Mesendoderm (in vitro differentiated cells): Measurements from ENCODE around the gene FSTL5.
A peak's percentile ranks its signal among the peaks of the same experiment; 100 is the strongest.
"Not testable (repeated sequence)": the region's sequence is repeated elsewhere in the genome, so short reads cannot be mapped to it uniquely, and the experiment has no call there.

ENCODE experiments used
- DNase-seq: peaks from one replicate; pipeline ENCODE4 v3.0.0; 2013
- H2AK5ac ChIP-seq: 2 replicates; pipeline ENCODE4 v1.6.1; 2013; ENCODE audit warnings: low read length, inconsistent platforms
- H2BK120ac ChIP-seq: 2 replicates; pipeline ENCODE4 v1.6.1; 2013; ENCODE audit warnings: low read depth, mild to moderate bottlenecking, low read length, moderate library complexity, mixed read lengths
- H2BK15ac ChIP-seq: replicated peaks from 2 replicates; pipeline ENCODE4 v1.6.1; 2013; ENCODE audit warnings: low read depth, mild to moderate bottlenecking, moderate library complexity
- H2BK5ac ChIP-seq: 2 replicates; pipeline ENCODE4 v1.6.1; 2013; ENCODE audit warnings: low read length, inconsistent platforms
- H3K18ac ChIP-seq: 2 replicates; pipeline ENCODE4 v1.6.1; 2013; ENCODE audit warnings: mild to moderate bottlenecking, low read length, mixed read lengths
- H3K23ac ChIP-seq: one replicate; pipeline ENCODE4 v1.6.1; 2013; ENCODE audit warnings: low read length
- H3K27ac ChIP-seq: 2 replicates; pipeline ENCODE4 v1.5.1; 2013; ENCODE audit warnings: low read depth, mild to moderate bottlenecking, inconsistent platforms, low read length, moderate library complexity
- H3K27me3 ChIP-seq: 2 replicates; pipeline ENCODE4 v1.6.1; 2013; ENCODE audit warnings: low read length, control low read depth, mild to moderate bottlenecking, inconsistent platforms; ENCODE audit not compliant: insufficient read depth, poor library complexity
- H3K36me3 ChIP-seq: 2 replicates; pipeline ENCODE4 v1.6.1; 2013; ENCODE audit warnings: low read length, inconsistent platforms; ENCODE audit not compliant: control insufficient read depth, insufficient read depth
- H3K4ac ChIP-seq: one replicate; pipeline ENCODE4 v1.6.1; 2013; ENCODE audit warnings: low read depth, mild to moderate bottlenecking, low read length, moderate library complexity
- H3K4me1 ChIP-seq: 2 replicates; pipeline ENCODE4 v1.6.1; 2013; ENCODE audit warnings: low read depth, low read length, inconsistent platforms; ENCODE audit not compliant: control insufficient read depth
- H3K4me2 ChIP-seq: 2 replicates; pipeline ENCODE4 v1.6.1; 2013; ENCODE audit warnings: low read length
- H3K4me3 ChIP-seq: 2 replicates; pipeline ENCODE4 v1.5.1; 2013; ENCODE audit warnings: mild to moderate bottlenecking, low read length
- H3K56ac ChIP-seq: one replicate; pipeline ENCODE4 v1.6.1; 2013; ENCODE audit warnings: low read length
- H3K79me1 ChIP-seq: 2 replicates; pipeline ENCODE4 v1.6.1; 2013; ENCODE audit warnings: low read length, inconsistent platforms
- H3K79me2 ChIP-seq: 2 replicates; pipeline ENCODE4 v1.6.1; 2013; ENCODE audit warnings: mild to moderate bottlenecking, low read length; ENCODE audit not compliant: control insufficient read depth, insufficient read depth
- H3K9ac ChIP-seq: 2 replicates; pipeline ENCODE4 v1.6.1; 2013; ENCODE audit warnings: low read length, inconsistent platforms
- H4K5ac ChIP-seq: one replicate; pipeline ENCODE4 v1.6.1; 2013; ENCODE audit warnings: low read length
- H4K8ac ChIP-seq: one replicate; pipeline ENCODE4 v1.6.1; 2013; ENCODE audit warnings: low read depth, mild to moderate bottlenecking, control low read depth, low read length, moderate library complexity
- WGBS: extraction: QIAGEN DNeasy Blood & Tissue Kit; methylation state at CpG from one replicate; pipeline ENCODE4 v1.1.7; 2013; ENCODE audit warnings: low lambda C conversion rate, missing lambda C conversion rate; ENCODE audit not compliant: insufficient coverage; ENCODE audit errors: extremely low coverage; 5-methylcytosine and 5-hydroxymethylcytosine counted together

The FSTL5 gene

GRCh38 chr4:162116095-162116779 is 47.6 kb downstream of the FSTL5 start:
- Histone ChIP-seq H3K23ac (no peak overlapping the region), H3K4me2 (no peak overlapping the region), H3K4me1 (peaks cover 5% of the 10 kb centered on the region), H3K36me3 (no peaks in the 10 kb centered on the region), H3K27ac (no peak overlapping the region), H4K8ac (no peak overlapping the region), H2BK15ac (no peak overlapping the region), H3K27me3 (no peaks in the 10 kb centered on the region), H3K9ac (no peak overlapping the region), H3K18ac (no peak overlapping the region), H2BK120ac (no peak overlapping the region), H2BK5ac (no peak overlapping the region), H3K56ac (no peak overlapping the region), H3K4ac (no peak overlapping the region), H3K79me2 (no peaks in the 10 kb centered on the region), H4K5ac (no peak overlapping the region), H3K79me1 (no peaks in the 10 kb centered on the region), H2AK5ac (no peak overlapping the region), H3K4me3 (no peak overlapping the region)
- DNase-seq = peak; percentile 24
- no CpG with 5 or more reads among the region's 13 CpGs for WGBS

- no peak overlapping the region for H2BK120ac ChIP-seq
These were observed 48.5 kb downstream of the FSTL5 start for GRCh38 chr4:162115333-162115732.

GRCh38 chr4:162111078-162111477 is 52.7 kb downstream of the FSTL5 start:
- Histone ChIP-seq H2BK15ac (no peak overlapping the region), H4K5ac (no peak overlapping the region), H3K4me3 (no peak overlapping the region), H3K27ac (no peak overlapping the region), H3K56ac (no peak overlapping the region), H4K8ac (no peak overlapping the region), H3K36me3 (no peaks in the 10 kb centered on the region), H3K23ac (no peak overlapping the region), H3K27me3 (no peaks in the 10 kb centered on the region), H3K79me2 (no peaks in the 10 kb centered on the region), H3K4me1 (peaks cover 3% of the 10 kb centered on the region), H3K4me2 (no peak overlapping the region), H2BK120ac (no peak overlapping the region), H2BK5ac (no peak overlapping the region), H2AK5ac (no peak overlapping the region), H3K79me1 (no peaks in the 10 kb centered on the region), H3K18ac (no peak overlapping the region), H3K9ac (no peak overlapping the region), H3K4ac (no peak overlapping the region)
- DNase-seq = no peak
- WGBS = no CpG with 5 or more reads among the region's 4 CpGs

More at GRCh38 chr4:162115333-162115732, 48.5 kb downstream of the FSTL5 start:
- Histone ChIP-seq H3K9ac (no peak overlapping the region), H3K4me1 (peaks cover 5% of the 10 kb centered on the region), H3K4ac (no peak overlapping the region), H3K18ac (no peak overlapping the region), H3K27ac (no peak overlapping the region), H3K79me2 (no peaks in the 10 kb centered on the region), H4K8ac (no peak overlapping the region), H3K27me3 (no peaks in the 10 kb centered on the region), H2BK15ac (no peak overlapping the region), H3K36me3 (no peaks in the 10 kb centered on the region), H3K4me2 (no peak overlapping the region), H2AK5ac (no peak overlapping the region), H3K23ac (no peak overlapping the region), H2BK5ac (no peak overlapping the region), H4K5ac (no peak overlapping the region), H3K79me1 (no peaks in the 10 kb centered on the region), H3K56ac (no peak overlapping the region), H3K4me3 (no peak overlapping the region)
- WGBS = no CpG with 5 or more reads among the region's 3 CpGs
- DNase-seq = no peak

- no peak overlapping the region for H4K5ac ChIP-seq
- H3K23ac ChIP-seq = no peak overlapping the region
- no peaks in the 10 kb centered on the region for H3K79me2 ChIP-seq
- DNase-seq = no peak
- no peak overlapping the region for H3K4me2 ChIP-seq
- H4K8ac ChIP-seq = no peak overlapping the region
- no peak overlapping the region for H2BK5ac ChIP-seq
- H3K4ac ChIP-seq = no peak overlapping the region
- H2BK120ac ChIP-seq = no peak overlapping the region
- no peak overlapping the region for H3K56ac ChIP-seq
- H2AK5ac ChIP-seq = no peak overlapping the region
- no peak overlapping the region for H3K27ac ChIP-seq
- no peak overlapping the region for H2BK15ac ChIP-seq
- no peaks in the 10 kb centered on the region for H3K36me3 ChIP-seq
- H3K9ac ChIP-seq = no peak overlapping the region
- no peaks in the 10 kb centered on the region for H3K79me1 ChIP-seq
- no CpG with 5 or more reads among the region's 5 CpGs for WGBS
- H3K4me1 ChIP-seq = no peaks in the 10 kb centered on the region
- no peaks in the 10 kb centered on the region for H3K27me3 ChIP-seq
- no peak overlapping the region for H3K4me3 ChIP-seq
- H3K18ac ChIP-seq = no peak overlapping the region
These were observed 59.2 kb downstream of the FSTL5 start for GRCh38 chr4:162104459-162105124.

GRCh38 chr4:162103908-162104307 is 59.9 kb downstream of the FSTL5 start:
- WGBS = no CpG with 5 or more reads among the region's 12 CpGs
- not testable (repeated sequence) for H3K9ac ChIP-seq, H2BK15ac ChIP-seq, H3K36me3 ChIP-seq, H3K18ac ChIP-seq, H3K27me3 ChIP-seq, H3K56ac ChIP-seq, H3K4me1 ChIP-seq, H3K4me3 ChIP-seq, H3K79me2 ChIP-seq, H3K27ac ChIP-seq, H3K4me2 ChIP-seq, DNase-seq, H2BK120ac ChIP-seq, H3K23ac ChIP-seq, H4K8ac ChIP-seq, H3K79me1 ChIP-seq, H2AK5ac ChIP-seq, H3K4ac ChIP-seq, H4K5ac ChIP-seq, H2BK5ac ChIP-seq
